Spleen (tissue), 11 donors: Measurements from ENCODE around the gene DNTT. TPM values are rescaled to one million over a fixed set of nuclear protein-coding genes. Genes with fewer than 3 reads are reported as not detected.

ENCODE experiments used
- DNase-seq: peaks from one replicate; pipeline ENCODE4 v3.0.0-alpha.2; 2020
- H3K27ac ChIP-seq, 8 donors: fragments of 200-600 bp; sonication (generic) in 7 of 8; 1 replicate in 4 of 8; 2 replicates in 4 of 8; pipeline versions ENCODE4 v1.5.0 to v1.8.0; 2016 to 2021; ENCODE audit warnings: inconsistent platforms in 4 of 8, mild to moderate bottlenecking in 4 of 8, moderate library complexity in 1 of 8
- H3K27me3 ChIP-seq, 7 donors: fragments of 200-600 bp; sonication (generic) in 6 of 7; replicated peaks in 1 of 7; 1 replicate in 4 of 7; 2 replicates in 3 of 7; pipeline versions ENCODE4 v1.5.0 to v1.8.0; 2016 to 2021; ENCODE audit warnings: inconsistent platforms in 3 of 7, mild to moderate bottlenecking in 1 of 7
- H3K36me3 ChIP-seq, 6 donors: fragments of 200-600 bp; sonication (generic) in 5 of 6; 1 replicate in 4 of 6; 2 replicates in 2 of 6; pipeline versions ENCODE4 v1.5.0 to v1.8.0; 2016 to 2021; ENCODE audit warnings: inconsistent platforms in 2 of 6
- H3K4me1 ChIP-seq, 6 donors: fragments of 200-600 bp; sonication (generic) in 5 of 6; 1 replicate in 3 of 6; 2 replicates in 3 of 6; pipeline versions ENCODE4 v1.5.0 to v1.8.0; 2016 to 2021; ENCODE audit warnings: inconsistent platforms in 3 of 6
- H3K4me3 ChIP-seq, 8 donors: fragments of 200-600 bp; sonication (generic) in 7 of 8; 1 replicate in 4 of 8; 2 replicates in 4 of 8; pipeline versions ENCODE4 v1.5.0 to v1.8.0; 2016 to 2021; ENCODE audit warnings: inconsistent platforms in 4 of 8, mild to moderate bottlenecking in 4 of 8, moderate library complexity in 2 of 8
- H3K9me3 ChIP-seq, 8 donors: fragments of 200-600 bp; sonication (generic) in 7 of 8; 1 replicate in 4 of 8; 2 replicates in 4 of 8; pipeline versions ENCODE4 v1.5.0 to v1.8.0; 2016 to 2021; ENCODE audit warnings: inconsistent platforms in 4 of 8
- CTCF ChIP-seq, 11 experiments: fragments of 200-600 bp in 7 of 11; fragments of 450-650 bp in 4 of 11; sonication (generic) in 4 of 11; IDR thresholded peaks in 8 of 11; conservative IDR thresholded peaks in 3 of 11; 1 replicate in 7 of 11; 2 replicates in 4 of 11; pipeline versions ENCODE4 v1.4.0 to v1.8.0; 2016 to 2021; ENCODE audit warnings: antibody characterized with exemption in 11 of 11, inconsistent platforms in 4 of 11, mild to moderate bottlenecking in 1 of 11
- POLR2A ChIP-seq, 3 donors: fragments of 450-650 bp; IDR thresholded peaks; one replicate each; pipeline ENCODE4 v1.5.1; 2017; ENCODE audit warnings: antibody characterized with exemption in 3 of 3, mild to moderate bottlenecking in 1 of 3
- POLR2AphosphoS5 ChIP-seq, 3 donors: sonication (generic); formaldehyde crosslinking; IDR thresholded peaks; one replicate each; pipeline ENCODE4 v1.5.1; 2017; ENCODE audit warnings: antibody characterized with exemption in 3 of 3
- WGBS, 5 donors: extraction: QIAGEN DNeasy Blood & Tissue Kit in 3 of 5; methylation state at CpG; one replicate each; pipeline versions ENCODE4 v1.1.5 to v1.1.7; 2013 to 2018; 5-methylcytosine and 5-hydroxymethylcytosine counted together
- intact Hi-C: fragments of 100-400 bp; cut with DNase I; formaldehyde crosslinking; loops from one replicate; pipeline ENCODE4 v1.15.0; 2023; ENCODE audit warnings: low total_unique reads
- polyA plus RNA-seq, 3 donors: library from polyadenylated mRNA; stranded (reverse); fragments of 200-250 nt; gene quantifications; one replicate each; pipeline ENCODE4 v1.2.1, GENCODE V29; 2013
- total RNA-seq, 7 donors: library from RNA; depleted of rRNA in 3 of 7; stranded (reverse); fragments of >200 nt in 3 of 7; fragmentation: NEBNext Ultra II Directional in 4 of 7; extraction: Animal tissue kit (Norgen Biotek cat#: 25700) in 4 of 7; gene quantifications; one replicate each; pipeline versions ENCODE4 v1.1.0 to v1.2.1, GENCODE V29; 2016 to 2021
- donor health status: healthy with polysubstance abuse.
- donor health status: DM: no; HTN: no; CAD: no; lungs with moderate emphysema.
- donor health status: DM: no; HTN: no; CAD: no.
- donor health status: Bipolar disorder and iron deficiency.
- donor health status: healthy.
- donor health status: DM: no; HTN: no; CAD: no.
- donor health status: DM: yes; HTN: yes; CAD: no.

Gene DNTT
- total and polyA plus RNA-seq, 10 donors = 0.08 to 0.59 TPM; not detected in 8

DNA sequence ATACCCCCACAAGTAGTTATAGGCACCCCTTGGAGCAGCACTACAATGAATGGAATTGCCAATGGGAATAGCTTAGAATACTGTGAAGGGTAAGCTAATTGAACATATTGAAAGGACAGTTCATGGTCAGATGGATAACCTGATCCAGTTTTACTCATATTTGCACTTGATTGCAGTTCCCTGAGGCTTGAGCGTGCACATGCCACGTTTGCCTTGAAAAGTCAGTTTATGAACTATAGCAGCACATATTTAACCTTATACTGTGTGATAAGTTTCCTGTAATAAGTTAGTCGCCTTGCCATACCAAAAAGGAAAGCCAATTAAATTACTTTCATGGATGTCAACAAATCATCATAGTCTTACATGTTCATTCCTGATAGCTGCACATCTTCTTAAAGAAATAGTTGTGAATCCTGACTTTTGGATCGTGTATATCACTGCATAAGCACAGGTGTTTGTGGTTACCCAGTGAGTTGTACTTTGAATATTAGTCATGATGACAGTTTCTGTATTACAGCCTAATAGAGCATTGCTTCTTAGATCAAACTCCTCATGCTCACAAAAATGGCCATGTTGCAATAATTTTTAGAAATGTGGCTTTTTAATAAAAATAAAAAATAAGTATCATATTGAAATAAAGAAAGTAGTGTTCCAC is 21.6 kb downstream of the DNTT start:
- Histone ChIP-seq H3K27me3 (peaks cover 0 to 6% (median 0%) of the 10 kb centered on the region in 7 donors), H3K4me1 (no peaks in the 10 kb centered on the region), H3K4me3 (no peak overlapping the region), H3K9me3 (no peaks in the 10 kb centered on the region), H3K27ac (no peak overlapping the region), H3K36me3 (no peaks in the 10 kb centered on the region)
- WGBS, 5 donors = 59 to 69% (median 66%) methylated on average over 4 of the region's 4 CpGs
- intact Hi-C loops = no loop called here
- no peak for DNase-seq
- TF ChIP-seq POLR2A (IDR thresholded peaks at IDR 0.05) = no peak
- no peak for TF ChIP-seq POLR2AphosphoS5 (IDR thresholded peaks at IDR 0.05)
- TF ChIP-seq CTCF (IDR thresholded peaks at IDR 0.05 in 8 of 11, conservative IDR thresholded peaks at IDR 0.05 in 3 of 11) = no peak

- peaks cover 0 to 6% (median 0%) of the 10 kb centered on the region in 7 donors for H3K27me3 ChIP-seq
- H3K4me3 ChIP-seq = no peak overlapping the region
- 86 to 92% (median 88%) methylated on average over 7 of the region's 7 CpGs for WGBS, 5 donors
- TF ChIP-seq CTCF (IDR thresholded peaks at IDR 0.05 in 8 of 11, conservative IDR thresholded peaks at IDR 0.05 in 3 of 11) = no peak
- TF ChIP-seq POLR2A (IDR thresholded peaks at IDR 0.05) = no peak
- no peak for TF ChIP-seq POLR2AphosphoS5 (IDR thresholded peaks at IDR 0.05)
- no peaks in the 10 kb centered on the region for H3K9me3 ChIP-seq
- intact Hi-C loops = no loop called here
- no peaks in the 10 kb centered on the region for H3K36me3 ChIP-seq
- H3K4me1 ChIP-seq = no peaks in the 10 kb centered on the region
- no peak for DNase-seq
- H3K27ac ChIP-seq = no peak overlapping the region
These were observed 23.2 kb downstream of the DNTT start for GRCh38 chr10:96327462-96327861.

- peaks cover 0 to 14% (median 0%) of the 10 kb centered on the region in 7 donors for H3K27me3 ChIP-seq
- H3K4me3 ChIP-seq = no peak overlapping the region
- H3K27ac ChIP-seq = no peak overlapping the region
- DNase-seq = no peak
- no peaks in the 10 kb centered on the region for H3K9me3 ChIP-seq
- TF ChIP-seq POLR2A (IDR thresholded peaks at IDR 0.05) = no peak
- TF ChIP-seq CTCF (IDR thresholded peaks at IDR 0.05 in 8 of 11, conservative IDR thresholded peaks at IDR 0.05 in 3 of 11) = no peak
- TF ChIP-seq POLR2AphosphoS5 (IDR thresholded peaks at IDR 0.05) = no peak
- intact Hi-C loops = no loop called here
- peaks cover 0 to 3% (median 0%) of the 10 kb centered on the region in 6 donors for H3K4me1 ChIP-seq
- 24 to 49% (median 28%) methylated on average over 1 of the region's 1 CpG for WGBS, 5 donors
- H3K36me3 ChIP-seq = no peaks in the 10 kb centered on the region
These were observed 28.9 kb downstream of the DNTT start for GRCh38 chr10:96333101-96333500.

DNA sequence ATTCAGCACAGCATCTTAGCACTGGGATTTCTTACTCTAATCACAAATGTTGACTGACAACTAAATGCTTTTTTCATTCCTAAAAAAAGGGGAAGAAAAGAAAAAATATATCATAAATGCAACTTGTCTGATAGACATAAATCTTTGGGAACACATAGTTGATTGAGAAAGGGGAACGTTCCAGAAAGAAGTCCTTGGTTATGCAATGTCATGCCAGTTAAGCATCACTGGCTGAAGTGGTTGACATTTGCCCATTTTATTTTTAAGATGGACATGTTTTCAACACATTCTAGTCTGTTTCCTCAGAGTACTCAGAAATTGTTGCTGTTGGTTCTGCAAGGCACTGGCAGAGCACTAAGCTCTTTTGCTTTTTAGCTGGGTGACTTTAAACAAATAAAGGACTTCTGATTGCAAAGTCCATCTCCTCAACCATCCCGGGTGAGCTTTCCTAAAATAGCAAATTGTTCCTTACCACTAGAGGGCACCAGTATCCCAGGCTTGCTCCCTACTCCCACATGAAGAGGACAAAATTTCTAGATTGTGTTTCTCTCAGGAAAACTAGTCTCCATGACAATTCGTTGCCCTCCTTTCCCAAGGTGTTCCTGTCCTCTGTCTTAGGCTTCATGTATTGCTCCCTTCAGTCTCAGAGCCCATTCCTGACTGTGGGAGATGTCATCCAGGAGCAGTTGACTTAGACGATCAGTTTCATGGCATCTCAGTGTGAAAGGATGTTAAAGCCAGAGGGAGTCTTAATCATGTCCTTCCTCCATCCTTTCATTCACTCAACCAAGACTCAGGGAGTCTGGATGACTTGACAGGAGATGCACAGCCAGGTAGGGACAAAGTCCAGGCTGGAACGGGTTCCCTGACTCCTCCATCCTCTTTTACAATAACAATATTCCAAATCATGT is 30.6 kb downstream of the DNTT start:
- Histone ChIP-seq H3K4me3 (no peak overlapping the region), H3K36me3 (no peaks in the 10 kb centered on the region), H3K9me3 (no peaks in the 10 kb centered on the region), H3K4me1 (peaks cover 0 to 3% (median 0%) of the 10 kb centered on the region in 6 donors), H3K27ac (no peak overlapping the region), H3K27me3 (peaks cover 0 to 14% (median 0%) of the 10 kb centered on the region in 7 donors)
- 38 to 50% (median 41%) methylated on average over 5 of the region's 5 CpGs for WGBS, 5 donors
- no peak for TF ChIP-seq POLR2AphosphoS5 (IDR thresholded peaks at IDR 0.05)
- peak in 9 of 11 experiments; percentile 20 to 68 (median 61) for TF ChIP-seq CTCF (IDR thresholded peaks at IDR 0.05 in 8 of 11, conservative IDR thresholded peaks at IDR 0.05 in 3 of 11)
- no peak for DNase-seq
- intact Hi-C loops = no loop called here
